Measurements from ENCODE around the gene NFRKB.
"Not testable (repeated sequence)": the region's sequence is repeated elsewhere in the genome, so short reads cannot be mapped to it uniquely, and the experiment has no call there.

NFRKB gene

DNA sequence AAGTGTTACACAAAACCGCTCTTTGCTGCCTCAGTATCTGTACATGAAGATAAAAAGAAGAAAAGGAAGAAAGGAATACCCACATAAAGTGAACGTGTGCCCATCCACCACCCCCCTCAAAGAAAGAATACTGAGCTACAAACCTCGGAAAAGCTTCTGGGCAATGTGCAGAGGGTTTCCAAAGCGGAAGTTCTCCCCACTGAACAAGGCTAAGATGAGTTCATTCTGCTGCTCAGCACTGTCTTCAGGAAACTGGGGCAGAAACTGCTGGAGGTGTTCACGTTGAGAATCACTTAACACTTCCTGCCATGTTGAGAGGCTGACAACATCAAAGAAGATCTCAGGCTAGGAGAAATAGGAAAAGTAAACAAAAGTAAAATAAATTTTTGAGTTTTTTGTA, 6.9 kb downstream of the NFRKB start:
- DNase-seq, result no peak

DNA sequence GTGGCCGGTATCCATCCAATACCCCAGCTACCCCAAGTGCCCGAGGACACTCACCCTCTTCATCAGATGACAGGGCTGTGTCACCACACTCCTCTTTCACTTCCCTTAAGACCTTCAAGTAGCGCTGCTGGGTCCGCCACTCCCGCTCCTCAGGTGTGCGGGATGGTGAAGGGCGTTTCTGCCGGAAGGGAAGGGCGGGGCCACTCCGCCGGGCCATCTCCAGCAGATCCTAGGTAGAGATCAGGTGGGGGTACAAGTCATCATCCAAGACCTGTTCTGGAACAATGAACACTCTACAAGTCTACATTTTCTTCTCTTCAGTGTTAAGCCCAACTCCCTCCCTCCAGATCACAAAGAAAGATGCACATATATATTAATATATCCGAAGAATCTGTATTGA, 10.0 kb downstream of the NFRKB start:
- no peak for DNase-seq

DNA sequence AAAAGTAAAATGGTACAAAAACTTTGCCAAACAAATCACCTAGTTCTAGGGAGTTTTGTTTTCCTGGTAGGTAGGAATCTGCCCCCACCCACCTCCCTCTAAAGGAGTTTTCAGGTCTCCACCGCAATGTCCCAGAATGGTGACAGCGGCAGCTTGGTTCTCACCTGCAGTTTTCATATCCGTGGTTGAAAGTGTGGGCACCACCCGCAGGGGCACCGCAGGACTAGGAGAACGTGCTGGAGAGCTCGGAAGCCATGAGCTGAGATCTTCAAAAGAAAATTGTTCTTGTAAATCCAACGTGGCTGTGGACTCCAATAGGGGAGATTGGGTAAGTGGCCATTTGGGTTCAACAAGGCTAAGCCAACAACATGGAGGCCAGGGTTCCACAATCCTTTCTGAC, 10.8 kb downstream of the NFRKB start:
- DNase-seq, result no peak

DNA sequence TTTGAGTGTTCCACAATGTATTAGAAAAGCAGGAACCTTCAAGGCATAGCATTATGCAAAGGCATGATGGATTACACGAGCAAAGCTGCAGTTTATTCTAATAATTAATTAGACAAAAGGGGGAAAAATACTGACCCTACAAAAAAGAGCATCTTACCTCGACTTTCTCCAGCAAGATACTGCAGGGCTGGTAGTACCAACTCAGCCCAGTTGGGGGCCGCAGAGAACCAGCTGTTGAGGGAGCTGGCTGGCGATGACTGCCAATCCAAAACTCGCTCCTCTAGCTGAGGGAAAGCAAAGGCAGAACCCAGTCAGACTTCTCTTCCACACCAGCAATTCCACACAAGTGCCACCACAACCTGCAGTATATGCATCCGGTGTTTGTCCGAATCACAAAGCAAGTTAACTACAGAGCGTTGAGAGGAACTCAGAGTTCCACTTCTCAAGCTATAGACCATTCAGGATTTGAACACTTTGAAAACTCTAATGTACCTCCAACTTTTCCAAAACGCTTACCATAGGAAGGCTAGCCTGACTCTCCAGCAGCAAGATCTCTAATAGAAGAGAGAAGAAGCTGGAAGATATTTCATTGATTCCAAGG, 13.7 kb downstream of the NFRKB start:
- DNase-seq, result no peak

DNA sequence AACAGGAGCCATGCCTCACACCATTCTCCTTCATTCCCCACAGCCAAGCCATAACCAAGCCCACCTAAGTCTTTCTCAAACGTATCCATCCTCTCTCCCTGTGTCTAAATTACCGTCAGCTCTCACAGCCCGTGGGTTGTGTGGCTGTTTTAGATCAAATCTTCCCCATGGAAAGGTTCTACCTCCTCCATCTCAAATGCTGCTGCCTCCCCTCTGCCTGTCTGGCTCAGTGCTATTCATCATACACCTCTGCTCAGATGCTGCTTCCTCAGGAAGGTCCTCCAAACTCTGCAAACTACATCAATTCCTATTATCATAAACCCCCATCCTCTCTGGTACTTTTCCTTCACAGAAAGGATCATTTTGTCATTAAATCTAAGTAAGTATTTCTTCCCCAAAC, 15.1 kb downstream of the NFRKB start:
- no peak for DNase-seq

DNA sequence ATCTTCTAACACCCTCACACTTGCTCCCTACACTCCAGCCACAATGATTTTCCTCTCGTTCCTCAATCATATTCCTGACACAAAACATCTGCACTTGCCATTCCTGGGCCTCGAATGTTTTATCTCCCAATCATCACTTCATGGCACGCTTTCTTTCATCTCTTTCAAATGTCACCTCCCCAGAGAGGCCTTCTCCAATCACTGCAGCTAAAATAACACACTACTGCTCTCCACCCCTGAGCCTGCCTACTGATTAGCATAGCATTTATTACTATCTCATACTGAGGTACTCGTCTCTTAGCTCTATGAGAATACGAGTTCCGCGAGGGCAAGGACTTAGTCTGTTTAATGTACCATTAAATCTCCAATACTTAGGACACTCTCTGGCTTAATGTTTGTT, 23.5 kb downstream of the NFRKB start:
- no peak for DNase-seq

DNA sequence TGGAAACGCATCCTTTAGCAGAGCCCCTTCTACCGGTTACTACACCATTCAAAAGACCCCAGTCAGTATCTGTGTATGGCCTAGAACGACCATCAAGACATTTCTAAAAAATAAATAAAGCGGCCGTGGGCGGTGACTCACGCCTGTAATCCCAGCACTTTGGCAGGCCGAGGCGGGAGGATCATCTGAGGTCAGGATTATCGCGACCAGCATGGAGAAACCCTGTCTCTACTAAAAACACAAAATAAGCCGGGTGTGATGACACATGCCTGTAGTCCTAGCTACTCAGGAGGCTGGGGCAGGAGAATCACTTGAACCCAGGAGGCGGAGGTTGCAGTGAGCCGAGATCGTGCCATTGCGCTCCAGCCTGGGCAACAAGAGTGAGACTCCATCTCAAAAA, 26.8 kb downstream of the NFRKB start:
- not testable (repeated sequence) for DNase-seq

DNA sequence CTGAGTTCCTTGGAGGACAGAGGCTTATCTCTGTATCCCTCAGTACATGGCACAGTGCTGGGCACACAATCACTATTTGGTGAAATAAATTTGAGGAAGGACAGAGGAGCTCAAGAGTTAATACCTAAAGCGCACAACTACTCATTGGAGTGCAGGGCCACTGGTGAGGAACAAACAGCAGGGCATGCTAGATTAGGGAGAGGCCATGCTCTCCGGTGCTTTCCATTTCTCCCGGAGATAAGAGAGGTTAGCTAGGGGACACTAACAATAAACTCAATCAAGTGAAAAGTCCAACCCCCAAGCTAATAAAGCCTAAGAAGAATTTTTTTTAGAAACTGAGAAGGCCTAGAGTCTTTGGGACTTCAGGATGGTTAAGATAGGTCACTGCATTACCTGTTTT, 29.1 kb downstream of the NFRKB start:
- no peak for DNase-seq

DNA sequence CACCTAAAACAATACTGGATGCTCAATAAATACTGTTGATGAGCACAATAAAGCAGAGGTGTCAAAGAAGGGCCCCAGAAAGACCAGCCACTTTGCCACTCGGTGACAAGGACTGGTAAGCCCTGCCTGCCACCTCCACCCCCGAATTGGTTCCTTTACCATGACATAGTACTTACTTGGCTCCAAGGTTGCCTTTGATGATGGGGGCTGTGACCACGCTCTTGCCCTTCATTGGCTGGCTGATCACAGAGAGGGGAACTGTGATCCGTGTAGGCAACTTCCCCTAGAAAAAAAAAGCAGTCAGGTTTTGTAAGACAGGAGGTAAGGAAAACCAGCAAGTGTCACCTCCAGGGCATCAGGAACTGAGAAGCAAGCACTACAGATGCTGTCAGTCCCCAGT, 29.7 kb downstream of the NFRKB start:
- DNase-seq, result no peak

DNA sequence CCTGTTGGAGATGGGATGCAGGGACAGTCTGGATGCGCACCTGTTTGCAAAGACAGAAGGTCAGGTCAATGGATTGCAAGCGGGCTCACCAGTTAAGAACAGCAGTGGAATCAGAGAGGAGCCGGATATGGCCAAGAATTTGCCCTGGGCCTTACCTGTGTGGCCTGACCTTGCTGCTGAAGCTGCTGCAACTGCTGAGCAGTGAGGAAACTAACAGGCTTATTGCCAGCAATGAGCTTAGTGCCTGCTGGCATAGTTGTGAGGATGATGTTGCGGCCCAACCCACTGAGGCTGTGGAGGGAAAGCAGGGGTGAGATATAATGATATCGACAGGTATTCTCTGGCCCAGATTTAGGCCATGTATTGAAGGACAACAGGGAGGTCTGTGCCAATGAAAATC, 30.6 kb downstream of the NFRKB start:
- no peak for DNase-seq

DNA sequence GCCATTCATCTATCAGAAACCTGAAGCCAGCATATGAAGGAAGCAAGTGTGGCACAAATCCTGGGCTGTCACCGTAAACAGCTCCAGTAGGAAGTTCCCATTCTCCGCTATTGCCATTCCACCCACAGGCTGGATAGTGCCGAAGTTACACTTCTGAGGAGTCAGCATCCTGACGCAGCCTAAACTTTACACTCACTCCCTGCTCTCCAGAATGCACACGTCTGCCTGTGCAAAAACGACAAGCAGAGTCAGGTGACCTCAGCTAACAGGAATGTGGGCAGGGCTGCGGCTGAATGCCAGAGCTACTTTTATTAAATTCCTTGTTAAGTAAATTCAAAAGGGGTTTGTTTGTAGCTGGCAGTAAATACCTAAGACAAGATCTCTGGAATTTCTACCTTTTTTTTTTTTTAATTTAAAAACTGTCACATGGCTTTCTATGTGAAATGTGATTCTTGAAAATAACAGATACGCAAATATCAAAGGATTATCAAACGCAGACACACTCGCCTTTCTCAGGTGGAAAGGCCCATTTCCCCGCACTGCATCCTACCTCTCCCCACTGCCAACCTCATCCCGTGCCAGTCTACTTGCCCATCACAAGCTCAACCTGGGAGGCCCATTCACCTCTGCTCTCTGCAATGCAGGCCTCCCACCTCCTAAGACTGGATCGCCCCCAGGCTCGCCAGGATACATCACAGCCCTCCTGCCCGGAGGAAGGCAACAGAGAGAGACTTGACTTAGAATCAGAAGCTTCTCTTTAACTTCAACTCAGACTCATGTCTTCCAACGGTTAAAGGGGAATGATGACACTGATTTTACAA, 33.5 kb downstream of the NFRKB start:
- no peak for DNase-seq

DNA sequence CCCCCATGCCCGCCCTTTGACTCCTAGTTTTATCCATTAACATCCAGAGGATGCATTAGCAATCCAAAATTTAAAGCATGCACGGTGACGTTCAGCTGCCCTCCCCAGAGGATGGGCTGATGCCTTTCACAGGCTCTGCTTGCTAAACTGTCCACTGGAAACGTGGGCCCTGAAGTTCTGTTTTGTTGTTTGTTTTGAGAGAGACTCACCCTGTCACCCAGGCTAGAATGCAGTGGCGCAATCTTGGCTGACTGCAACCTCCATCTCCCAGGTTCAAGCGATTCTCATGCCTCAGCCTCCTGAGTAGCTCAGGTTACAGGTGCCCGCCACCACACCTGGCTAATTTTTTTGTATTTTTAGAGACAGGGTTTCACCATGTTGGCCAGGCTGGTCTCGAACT, 39.3 kb downstream of the NFRKB start:
- no peak for DNase-seq

DNA sequence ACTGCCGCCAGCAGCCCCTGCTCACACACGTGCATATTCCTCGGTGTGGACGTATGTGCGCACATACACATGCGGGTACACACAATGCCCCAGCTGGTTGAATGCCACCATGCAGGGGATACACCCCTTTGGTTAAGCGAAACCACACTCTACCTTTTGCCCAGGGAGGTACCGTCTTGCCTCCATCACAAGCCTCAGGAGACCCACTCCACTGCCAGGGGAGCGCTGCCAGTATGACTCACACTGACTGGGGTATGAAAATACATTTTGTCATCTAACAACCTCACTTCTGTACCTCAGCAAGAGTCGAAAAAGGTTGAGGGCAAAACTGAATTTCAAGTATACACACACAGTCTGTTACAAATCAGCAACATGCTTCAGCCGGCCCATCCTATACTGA, 40.3 kb downstream of the NFRKB start:
- DNase-seq, result no peak

DNA sequence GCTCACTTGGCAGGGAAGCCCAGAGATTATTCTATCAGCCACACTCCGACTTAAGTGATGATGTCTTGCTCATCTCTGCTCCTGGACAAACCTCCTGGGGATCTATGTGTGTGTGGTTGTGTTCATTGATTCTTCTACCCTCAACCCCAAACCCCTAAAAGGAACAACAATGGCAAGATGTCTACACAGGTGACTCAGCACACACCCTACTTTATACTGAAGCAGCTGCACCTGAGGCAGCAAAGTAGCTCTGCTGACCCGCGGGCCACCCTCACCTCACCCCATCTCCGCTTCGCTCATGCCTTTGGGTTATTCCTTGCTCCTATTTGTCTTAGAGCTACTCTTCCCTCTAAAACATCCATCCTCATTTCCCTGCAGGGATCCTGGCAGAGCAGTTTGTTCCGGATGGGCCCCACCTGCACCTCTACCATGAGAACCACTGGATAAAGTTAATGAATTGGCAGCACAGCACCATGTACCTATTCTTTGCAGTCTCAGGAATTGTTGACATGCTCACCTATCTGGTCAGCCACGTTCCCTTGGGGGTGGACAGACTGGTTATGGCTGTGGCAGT, 41.1 kb downstream of the NFRKB start:
- no peak for DNase-seq

DNA sequence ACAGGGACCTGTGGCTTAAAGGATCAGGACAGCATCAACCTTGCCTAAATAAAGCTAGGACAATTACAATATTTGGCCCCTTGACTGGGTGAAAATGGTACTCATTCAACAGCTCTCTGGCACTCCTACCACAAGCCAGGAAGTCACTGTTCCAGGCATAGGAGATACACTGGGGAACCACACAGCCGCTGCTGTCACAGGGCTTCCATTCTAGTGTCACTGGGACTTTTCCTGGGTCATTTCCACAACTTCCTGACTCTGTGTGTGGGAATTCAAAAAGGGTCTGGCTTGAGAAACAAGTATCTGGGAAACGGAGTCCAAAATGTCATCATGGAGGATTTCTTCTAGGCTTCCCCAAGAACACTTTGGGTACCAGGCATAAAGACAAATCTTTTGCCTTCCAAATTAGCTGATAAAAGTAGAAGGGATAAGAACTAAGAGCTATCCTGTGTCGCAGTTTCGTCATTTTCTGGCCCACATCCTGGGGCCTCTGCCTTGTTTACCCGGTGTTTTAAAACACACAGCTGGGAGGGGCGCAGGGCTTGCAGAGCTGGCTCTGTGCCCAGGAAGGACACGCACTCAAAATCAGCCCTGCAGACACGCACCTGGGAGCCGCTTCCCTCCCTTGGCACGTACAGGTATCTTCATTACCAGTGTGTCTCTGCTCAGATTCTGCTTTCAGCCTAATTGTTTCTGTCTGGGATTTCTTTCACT, 41.7 kb downstream of the NFRKB start:
- no peak for DNase-seq

DNA sequence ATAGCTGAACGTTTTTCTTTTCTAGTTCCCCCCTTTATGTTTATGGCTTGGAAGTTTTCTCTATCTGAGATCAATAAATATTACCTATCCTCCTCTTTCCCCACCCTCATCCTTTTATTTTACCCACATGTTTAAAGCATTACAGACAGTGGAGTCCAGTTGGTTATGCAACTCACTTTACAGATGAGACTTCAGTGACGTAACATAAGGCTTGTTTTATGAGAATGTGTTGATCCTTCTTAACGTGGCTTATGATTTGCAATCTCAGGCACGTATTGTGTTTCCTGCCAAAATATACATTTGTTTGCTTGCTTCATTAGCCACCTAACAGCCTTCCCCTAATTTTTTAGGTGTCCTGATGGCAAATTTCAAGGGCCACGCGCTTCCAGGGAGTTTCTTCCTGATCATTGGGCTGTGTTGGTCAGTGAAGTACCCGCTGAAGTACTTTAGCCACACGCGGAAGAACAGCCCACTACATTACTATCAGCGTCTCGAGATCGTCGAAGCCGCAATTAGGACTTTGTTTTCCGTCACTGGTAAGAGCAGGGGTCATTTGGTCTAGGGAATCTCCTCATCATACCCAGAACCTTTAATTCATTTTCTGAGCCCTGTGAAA, 43.1 kb downstream of the NFRKB start:
- no peak for DNase-seq

DNA sequence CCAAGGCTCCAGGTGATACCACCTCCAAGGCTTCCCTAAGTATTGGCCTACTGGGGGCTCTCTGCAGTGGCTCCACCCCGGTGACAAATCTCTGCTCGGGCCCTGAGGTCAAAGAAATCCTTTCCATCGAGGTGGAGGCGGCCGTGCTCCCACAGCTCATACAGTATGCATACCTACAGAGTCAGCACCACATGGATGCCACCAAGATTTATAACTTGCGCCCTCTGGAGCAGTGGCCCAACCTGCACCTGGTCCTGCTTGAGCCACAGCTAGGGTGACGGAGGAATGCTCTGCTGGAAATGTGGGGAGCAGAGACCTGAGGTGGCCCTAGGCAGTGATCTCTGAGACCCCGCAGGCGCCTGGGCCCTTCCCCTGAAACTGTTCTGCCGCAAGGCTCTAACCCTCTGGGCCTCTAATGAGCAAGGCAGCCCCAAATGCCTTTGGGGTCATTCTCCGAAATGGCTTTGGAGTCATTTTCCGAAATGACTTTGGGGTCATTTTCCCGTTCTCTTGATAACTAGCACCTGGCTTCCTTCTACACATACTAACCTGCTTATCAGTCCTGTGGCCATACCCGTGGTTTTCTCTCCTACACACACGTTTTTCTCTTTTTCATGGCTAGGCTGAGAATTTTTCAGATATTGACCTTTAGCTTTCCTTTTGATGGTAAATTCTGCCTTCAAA, 45.8 kb downstream of the NFRKB start:
- DNase-seq, result no peak

DNA sequence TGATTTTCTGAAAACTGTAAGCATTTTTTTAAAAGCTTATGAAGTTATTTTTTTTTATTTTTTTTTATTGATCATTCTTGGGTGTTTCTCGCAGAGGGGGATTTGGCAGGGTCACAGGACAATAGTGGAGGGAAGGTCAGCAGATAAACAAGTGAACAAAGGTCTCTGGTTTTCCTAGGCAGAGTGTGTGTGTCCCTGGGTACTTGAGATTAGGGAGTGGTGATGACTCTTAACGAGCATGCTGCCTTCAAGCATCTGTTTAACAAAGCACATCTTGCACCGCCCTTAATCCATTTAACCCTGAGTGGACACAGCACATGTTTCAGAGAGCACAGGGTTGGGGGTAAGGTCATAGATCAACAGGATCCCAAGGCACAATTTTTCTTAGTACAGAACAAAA, 48.0 kb downstream of the NFRKB start:
- not testable (repeated sequence) for DNase-seq

DNA sequence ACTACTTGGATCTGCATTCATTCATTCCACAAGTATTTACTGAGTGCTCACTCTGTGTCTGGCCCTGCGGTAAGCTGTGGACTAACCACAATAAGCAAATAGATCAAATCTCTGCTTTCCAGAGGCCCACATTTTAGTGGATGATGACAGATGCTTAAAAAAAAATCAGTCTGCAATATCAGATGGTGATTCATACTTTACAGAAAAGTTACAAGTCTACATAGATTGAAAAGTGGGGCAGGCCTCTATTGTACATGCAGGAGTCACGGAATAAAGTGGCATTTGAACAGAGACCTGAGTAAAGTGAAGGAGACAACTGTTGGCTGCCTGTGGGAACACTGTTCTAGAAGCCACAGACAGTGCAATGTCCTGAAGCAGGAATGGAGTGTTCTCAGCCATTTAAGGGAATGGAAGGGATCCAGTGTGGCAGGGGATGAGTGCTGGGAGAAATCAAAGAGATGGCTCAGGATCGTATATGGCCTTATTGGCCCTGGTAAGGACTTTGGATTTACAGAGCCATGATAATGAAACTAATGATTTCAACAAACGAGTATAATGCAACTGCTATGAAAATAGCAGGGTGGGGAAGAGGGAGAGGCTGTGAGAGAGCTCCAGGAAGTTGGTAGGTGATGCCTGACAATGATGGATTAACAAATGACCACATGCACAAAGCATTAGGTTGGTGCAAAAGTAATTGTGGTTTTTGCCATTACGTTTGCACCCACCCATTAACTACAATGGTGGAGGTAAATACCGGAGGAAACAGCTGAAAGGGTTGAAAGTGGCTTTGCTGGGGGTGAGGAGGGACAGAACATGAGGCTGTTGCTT, 48.7 kb downstream of the NFRKB start:
- no peak for DNase-seq
